NCI-H2227 treated with DMSO at 0.1 percent for 48 hours (cell line): ENCODE measurements around the gene SCUBE3.
A peak's percentile ranks its signal among the peaks of the same experiment; 100 is the strongest.

ENCODE experiments used
- DNase-seq: peaks from one replicate; lab custom pipeline; 2025; lab: John Stamatoyannopoulos, UW

Gene SCUBE3

DNA sequence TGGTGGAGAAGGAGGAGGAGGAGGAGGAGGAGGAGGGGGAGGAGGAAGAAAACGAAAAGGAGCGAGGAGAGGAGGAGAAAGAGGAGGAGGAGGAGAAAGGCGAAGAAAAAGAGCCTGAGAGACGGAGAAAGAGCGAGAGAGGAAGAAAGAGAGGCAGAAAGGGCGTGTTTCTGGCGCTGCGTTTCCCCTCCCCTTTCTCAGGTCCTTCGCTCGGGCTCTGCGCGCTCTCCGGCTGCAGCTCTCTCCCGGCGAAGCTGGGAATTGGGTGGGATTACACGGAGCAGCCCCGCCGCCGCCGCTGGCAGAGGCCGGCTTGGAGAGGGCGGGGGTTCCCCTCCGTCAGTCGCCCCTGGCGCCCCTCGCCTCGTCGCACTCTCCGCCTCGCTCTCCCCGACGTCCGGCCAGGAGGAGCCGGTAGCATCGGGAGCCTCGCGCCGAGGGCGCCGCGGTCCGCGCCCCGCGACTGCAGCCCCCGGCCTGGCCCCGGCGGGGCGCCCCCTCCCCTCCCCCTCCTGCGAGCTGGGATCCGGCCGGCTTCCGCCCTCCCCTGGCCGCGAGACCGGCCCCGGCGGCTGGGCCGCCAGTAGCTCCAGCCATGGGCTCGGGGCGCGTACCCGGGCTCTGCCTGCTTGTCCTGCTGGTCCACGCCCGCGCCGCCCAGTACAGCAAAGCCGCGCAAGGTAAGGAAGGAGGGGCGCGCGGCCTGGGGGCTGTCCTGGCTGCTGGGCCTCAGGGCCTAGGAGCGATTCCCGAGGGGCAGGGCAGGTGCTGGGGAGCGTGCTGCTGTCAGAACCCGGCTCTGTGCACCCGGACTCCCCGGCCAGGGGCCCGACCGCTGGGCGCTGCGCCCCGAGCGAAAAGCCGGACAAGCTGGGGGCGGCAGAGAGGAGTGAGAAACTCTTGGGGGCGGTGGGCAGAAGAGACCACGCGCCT is at the start of gene SCUBE3:
SCUBE3 (plus strand) TSS at position 133 of the 933 bp plus-strand sequence; CDS start at position 596, 463 bp downstream.
- peak; percentile 54 for DNase-seq

DNA sequence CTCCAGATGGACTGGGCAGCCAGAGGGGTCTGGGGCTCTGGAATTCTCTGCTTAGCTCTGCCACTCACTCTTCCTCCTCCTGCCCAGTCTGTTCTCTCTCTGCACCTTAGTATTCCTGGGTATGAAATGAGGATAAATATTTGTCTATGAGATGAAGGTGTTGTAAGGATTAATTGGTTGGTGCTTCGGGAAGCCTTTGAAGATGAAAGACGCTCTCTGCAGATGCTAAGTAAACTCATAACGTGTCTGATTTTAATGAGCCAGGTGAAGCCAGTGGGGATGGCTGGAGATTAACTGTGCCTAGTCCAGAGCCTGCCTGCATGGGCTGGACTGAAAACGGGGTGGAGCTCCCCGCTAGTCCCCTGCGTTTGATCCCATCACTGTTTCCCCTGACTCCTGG is 49.5 kb upstream of the SCUBE3 start:
- no peak for DNase-seq

DNA sequence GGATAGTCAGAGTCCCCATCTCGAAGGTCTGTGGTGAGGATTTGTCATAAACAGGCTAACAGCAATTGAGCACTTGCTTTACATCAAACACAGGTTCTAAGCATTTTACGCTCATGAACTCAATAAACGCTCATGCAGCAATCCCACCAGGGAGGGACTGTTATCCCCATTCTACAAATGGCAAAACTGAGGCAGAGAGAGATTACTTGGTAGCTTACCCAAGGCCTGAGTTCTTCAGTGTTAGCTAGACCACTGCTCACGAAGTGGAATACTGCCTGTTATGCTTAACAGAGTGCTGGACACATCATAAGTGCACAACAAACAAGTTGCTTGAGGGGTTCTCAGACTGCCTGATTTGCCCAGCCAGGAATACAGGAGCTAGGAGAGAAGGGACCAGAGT is 48.9 kb upstream of the SCUBE3 start:
- no peak for DNase-seq

DNA sequence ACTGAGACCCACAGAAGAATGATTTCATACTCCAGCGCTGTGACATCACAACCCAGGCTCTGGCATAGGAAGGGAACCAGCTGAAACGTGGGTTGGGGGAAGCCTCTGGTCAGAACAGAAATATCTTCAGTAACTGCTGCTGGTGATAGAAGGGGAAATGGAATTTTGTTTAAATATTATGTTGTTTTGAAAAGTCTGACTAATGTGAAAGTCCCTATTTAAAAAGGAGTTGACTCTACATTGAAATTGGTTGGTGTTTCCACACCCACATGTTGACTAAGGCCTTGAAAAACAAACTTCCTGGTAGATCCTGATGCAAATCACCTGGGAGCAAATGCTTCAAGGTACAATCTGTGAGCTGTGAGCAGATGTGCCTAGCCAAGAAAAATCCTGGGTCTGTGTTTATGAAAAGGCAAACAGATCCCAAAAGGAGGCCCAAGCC is 48.1 kb upstream of the SCUBE3 start:
- DNase-seq, result no peak

DNA sequence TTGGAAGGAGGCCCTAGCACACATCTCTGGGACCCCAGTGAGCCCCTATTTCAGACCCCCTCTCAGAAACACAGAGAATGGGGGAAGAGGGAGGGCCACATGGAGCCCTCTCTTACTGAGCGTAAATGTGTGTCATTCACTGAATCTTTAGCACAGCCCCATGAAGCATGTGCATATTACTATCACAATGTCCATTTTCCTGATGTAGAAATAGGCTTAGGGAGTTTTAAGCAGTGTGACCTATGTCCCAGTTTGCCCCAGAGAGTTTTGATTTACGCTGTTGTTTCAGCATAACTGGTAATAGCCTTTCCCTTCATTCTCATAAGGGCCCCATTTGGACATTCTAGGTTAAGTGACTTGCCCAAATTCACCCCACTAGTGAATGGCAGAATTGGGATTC is 47.6 kb upstream of the SCUBE3 start:
- no peak for DNase-seq

DNA sequence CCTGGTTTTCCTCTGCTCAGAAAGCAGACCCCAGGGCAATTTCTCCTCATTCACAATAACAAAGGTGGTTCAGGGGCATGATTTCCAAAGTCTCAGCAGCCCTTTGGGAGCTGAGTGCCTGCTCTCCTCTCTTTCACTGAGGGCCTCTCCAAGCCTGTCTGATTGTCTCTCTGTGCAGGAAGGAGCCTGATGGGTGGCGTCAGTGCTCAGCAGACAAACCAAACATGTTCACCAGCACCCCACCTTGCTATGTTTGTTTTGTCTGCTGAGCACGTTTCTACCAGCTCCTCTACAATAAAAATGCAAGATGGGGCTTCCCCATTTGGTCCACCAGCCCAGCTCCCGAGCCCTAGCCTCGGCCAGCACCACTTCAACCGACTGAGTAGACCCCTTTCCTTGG is 47.2 kb upstream of the SCUBE3 start:
- DNase-seq, result no peak

DNA sequence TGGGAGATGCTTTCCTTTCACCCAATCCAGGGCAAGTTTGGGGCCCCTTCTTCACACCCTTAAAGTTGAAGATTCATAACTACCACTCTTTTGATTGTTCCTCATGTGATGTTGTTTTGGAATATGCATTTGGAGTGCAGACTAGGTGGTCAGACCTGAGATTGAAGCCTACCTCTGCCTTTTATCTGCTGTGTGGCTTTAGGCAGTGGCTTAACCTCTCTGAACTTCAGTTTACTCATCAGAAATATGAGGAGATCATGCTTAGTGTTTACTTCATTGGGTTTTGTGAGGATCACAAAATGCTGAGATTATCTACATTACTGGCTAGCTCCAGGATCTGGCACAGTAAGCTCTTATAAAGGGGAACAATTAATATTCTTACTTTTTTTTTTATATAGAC is 46.3 kb upstream of the SCUBE3 start:
- no peak for DNase-seq

DNA sequence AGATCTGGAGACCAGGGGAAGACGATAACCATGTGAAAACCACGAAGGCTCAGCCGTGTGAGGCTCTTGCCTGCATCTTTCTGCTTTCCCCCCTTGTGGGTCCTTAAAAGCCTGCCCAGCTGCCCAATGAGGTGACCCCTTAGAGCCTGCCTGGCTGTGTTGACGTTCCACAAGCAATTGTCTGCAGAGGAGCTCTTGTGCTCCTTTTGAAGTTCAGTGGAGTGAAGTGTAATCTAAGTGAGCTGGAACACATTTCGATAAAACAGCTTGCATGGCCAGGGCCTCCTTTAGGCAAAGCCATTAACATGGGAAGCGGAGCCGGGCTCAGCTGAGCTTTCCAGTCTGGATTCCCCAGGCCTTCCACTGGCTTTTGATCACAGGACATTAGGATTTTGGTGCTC is 45.3 kb upstream of the SCUBE3 start:
- DNase-seq, result no peak

DNA sequence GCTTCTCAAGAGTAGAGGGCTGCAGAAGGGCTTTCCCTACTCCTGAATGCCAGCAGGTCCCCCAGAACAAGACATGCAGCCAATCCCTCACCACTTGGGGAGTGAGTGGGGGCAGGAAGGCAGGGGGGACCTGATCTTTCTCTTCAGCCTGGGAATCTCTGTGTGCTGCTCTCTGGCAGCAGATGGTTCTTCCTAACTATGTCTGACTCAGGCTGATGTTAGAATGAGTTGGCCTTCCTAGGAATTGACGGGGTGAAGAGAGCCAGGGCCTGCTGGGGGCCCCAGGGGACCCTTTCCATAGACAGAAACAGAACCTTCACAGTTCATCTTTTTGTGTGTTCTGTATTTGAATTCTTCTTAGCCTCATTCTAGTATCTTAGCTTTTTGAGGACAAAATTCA is 43.6 kb upstream of the SCUBE3 start:
- DNase-seq, result no peak

DNA sequence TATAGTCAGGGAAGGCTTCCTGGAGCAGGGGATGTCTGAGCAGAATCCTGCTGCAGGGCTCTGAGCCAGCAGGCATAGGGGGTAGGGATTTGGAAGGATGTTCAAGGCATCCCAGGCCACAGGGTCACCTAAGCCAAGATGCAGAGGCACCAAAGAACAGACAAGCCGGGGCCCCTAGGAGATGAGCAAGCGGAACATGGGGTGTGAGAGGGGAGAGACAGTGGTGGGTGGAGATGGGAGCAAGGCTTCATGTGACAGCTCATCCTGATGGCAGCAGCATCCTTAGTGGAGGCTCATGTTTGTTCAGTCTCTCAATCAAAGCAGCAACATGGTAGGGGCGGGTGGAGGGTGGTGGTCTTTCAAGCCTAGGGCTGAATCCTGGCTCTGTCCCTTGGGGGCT is 42.9 kb upstream of the SCUBE3 start:
- DNase-seq, result no peak

DNA sequence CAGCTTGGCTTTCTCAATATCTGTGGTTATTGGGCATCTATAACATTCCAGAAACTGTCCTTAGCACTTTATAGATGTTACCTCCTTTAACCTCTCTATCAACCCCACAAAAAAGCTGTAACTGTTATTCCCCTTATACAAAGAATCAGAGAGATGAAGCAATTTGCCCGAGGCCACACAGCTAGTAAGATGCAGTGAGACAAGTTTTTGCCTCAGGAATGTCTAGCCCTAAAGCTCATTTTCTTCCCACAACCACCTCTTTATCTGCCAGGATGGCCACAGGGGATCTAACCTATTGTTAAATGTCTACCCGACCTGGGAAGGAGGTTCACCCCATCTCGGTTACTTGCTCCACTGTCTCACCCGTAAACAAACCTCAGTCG is 40.7 kb upstream of the SCUBE3 start:
- no peak for DNase-seq

DNA sequence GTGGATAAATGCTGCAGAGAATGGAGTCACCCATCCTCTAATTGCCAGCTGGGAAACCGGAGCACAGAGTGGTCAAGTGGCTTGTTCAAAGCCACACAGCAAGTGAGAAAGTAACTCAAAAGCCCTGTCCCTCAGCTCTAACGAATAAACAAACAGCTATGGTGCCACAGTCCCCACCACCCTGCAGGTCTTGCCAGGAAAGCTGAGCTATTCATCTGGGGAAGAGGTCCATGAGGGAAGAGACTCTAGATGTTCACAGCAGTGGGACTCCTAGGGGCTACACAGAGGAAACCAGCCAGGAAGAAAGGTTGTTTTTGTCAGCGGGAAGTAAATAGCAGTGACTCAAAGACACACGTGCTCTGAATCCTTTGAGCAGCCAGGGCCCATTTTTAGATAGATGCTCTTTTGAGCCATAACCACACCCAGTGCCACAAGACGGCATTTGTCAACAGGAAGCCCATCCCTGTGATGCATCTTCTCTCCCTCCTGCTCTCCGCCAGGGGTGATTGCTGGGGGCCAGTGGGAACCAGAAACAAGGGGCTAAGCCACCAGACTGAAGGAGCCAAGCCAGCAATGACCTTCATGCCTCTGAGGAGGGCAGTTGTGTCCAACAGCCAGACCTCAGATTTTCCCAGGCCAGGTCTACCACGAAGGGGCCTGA is 40.2 kb upstream of the SCUBE3 start:
- no peak for DNase-seq

DNA sequence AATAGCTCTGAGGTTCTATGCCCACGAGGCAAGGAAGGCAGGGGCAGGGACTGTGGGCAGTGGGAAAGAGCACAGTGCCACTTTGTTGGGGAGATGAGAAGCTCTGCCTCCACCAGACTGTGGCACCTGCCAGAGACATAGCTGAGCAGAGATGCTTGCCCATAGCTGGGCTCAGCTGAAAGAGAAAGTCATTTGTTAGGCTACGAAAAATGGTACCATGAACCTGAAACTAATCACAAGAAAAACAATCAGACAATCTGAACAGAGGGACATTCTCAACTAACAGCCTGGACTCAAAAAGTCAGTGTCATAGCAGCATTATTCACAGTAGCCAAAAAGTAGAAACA is 39.7 kb upstream of the SCUBE3 start:
- DNase-seq, result no peak

DNA sequence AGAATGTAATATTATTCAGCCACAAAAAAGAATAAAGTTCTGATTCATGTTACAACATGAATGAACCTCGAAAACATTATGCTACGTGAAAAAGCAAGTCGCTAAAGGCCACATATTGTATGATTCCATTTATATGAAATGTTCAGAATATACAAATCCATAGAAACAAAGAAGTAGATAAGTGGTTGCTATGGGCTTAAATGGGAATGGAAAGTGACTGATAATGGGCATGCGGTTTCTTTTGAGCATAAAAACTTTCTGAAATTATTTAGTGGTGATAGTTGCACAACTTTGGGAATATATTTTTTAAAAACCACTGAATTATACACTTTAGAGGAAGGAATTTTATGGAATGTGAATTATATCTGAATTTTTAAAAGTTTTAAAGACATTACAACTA is 39.3 kb upstream of the SCUBE3 start:
- DNase-seq, result no peak

DNA sequence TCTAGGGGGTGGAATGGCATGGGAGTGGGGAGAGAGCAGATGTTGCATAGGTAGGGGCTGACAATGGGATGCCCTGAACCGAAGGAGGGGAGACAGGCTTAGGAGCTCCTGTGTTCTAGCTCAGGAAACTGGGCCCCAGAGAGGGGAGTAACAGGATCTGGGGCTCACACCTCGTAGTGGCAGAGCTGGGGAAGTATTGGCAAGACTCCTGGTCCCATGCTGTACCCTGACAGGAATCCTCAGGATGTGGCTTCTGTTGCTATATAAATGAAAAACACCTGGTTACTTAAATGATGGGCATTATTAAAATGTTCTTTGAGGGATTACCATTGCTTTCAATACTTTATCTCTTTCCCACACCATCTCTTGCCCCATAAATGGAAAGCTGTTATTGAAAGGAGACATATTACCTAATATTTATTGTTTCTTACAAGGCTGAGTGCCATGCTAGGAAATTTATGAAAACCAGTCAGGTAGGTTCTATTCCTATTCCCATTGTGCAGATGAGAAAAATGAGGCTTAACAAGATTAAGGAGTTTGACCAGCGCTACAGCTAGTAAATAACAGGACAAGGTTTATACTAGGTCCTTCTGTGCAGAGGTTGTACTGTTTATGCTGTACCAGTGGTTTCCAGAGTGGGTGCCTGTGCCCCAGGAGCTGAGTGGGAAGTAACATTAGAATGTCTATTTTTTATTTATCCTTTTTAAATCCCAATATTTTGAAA is 37.3 kb upstream of the SCUBE3 start:
- DNase-seq, result no peak

DNA sequence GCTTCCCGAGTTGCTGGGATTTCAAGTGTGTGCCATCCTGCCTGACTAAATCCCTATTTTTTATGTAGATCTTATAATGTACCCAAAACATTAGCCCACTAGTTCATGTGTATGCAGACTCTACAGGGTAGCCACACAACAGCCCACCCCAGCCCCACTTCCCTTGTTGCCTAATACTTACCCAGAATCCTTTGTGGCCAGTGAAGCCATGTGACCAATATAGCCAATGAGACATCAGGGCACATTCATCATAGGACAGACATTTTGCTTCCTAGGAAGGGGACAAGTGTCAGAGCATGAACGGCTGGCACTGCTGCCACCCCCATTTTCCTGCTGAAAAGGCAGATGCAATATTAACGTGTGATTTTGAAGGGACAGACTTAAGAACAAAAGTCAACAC is 36.6 kb upstream of the SCUBE3 start:
- DNase-seq, result no peak

DNA sequence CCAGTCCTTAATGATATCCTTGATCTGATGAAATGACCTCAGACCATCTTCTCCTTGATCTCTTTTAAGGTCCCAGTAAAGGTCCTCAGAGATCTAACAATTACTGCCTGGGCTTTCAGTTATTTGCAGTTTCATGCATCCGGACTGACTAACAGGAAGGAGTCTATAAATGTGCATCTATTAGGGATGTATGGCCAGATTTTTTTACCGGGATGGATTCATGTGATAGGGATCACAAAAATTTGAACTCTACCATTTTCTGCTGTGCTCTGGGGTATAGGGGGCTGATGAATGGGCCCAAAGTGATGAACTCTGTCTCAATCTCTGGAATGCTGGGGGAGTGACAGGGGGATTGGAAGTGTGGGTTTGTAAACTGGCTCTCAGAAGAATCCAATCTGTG is 36.2 kb upstream of the SCUBE3 start:
- DNase-seq, result no peak

DNA sequence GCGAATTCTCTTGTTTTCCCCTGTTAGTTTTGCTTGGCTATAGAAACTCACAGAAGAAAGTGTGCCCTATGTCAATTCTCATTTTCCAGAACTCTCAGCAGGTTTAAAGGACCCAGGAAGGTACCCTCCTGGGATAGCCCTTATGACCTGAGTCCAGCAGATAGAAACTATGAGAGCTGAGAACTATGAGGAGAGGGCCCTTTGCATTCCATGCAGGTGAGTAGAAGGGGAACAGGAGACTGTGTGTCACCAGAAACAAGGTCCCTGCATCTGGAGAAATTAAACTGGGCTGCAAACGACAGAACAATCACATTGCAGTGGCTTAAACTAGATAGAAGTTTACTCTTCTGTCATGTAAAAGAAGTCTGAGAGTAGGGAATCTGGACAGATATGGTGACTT is 35.7 kb upstream of the SCUBE3 start:
- DNase-seq, result no peak

DNA sequence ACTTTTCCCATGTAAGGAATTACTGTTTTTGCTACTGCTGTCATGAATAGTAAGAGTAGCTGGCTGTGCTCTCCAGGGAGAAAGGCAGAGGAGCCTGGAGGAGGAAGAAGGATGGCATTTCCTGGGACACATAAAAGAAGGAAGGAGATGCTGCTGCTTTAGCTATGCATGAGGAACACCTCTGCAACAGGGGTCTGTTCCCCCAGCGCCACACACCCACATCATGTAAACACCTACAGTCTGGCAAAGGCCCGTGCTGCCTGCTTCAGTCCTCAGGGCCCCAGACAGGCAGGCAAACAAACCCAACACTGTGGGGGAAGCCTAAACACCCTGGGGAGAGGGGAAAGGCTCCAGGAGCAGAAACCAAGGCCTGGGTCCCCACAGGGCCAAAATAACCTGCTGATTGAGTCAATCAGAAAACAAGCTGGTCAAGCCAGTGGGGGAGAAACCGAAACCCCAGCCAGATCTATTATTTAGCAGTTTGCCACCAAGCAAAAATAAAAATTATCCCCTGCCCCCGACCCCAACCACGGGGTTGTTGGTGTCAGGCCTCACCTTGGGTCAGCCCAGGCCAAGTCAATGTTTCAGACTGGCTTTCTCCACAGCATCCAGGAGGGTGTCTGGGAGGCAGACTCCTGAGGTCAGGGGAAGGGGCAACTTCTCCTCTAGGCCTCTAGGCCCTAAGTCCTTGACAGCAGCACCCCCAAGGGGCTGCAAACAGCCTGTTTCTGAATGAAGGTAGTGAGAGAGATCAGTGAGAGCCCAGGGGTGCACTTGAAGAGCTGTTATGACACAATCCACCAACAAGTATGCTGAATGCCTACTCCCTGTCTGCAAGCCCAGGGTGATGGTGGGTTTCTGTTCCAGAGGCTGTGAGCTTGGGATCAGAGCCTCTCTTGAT is 34.6 kb upstream of the SCUBE3 start:
- DNase-seq, result no peak

DNA sequence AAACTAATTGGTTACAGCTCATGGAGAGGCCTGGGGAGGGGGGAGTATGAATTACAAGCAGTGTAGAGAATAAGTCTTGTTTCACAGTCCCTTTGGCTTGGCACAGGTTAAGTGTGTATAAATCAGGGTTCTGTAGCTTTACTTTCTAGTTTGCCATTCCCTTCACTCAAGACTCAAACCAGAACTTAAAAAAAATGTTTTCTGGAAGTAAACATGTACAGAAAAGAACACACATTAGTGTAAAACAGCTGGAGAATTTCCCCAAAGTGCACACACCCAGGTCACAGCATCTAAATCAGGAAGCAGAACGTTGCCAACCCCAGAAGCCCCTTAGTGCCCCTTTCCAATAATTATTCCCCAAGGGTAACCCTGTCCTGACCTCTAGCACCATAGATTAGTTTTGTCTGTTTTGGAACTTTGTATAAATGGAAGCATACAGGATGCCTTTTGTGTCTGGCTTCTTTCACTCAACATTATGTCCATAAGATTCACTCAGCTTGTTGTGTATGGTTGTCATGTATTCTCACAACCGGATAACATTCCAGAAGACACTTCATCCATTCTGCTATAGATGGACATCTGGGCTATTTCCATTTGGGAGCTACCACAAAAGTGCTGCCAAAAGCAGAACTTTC is 33.7 kb upstream of the SCUBE3 start:
- no peak for DNase-seq

DNA sequence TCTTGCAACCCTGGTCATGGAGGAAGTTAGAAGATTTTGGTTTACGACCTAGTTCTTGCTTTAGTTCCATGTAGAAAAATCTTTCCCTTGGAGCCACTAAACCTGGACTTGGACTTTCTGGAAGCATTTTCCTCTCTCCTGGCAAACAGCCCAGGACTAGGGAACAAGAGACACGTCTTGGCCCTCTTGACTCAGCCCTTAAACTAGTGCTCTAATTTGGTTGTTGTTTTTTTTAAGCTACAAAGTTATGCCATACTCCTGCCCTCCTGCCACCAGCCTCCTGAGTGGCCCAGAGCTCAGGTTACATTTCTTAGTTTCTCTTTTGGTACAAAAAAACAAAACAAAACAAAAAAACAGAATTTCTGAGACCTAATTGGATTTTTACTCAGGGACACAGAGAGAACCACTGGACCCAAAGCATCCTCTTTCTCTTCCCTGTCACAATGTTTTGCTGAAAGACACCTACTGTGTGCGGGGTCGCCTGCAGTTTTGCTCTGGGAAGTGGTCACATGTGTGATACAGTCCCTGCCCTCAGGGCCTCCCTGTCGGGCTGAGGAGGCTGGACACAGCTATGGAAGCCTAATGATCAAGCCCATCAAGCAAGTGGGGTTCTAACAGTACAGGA is 32.3 kb upstream of the SCUBE3 start:
- DNase-seq, result no peak
